GM23338 (cell line): ENCODE data around the gene VENTX. TPM values are rescaled to one million over a fixed set of nuclear protein-coding genes. Genes with fewer than 3 reads are reported as not detected.
"Not testable (repeated sequence)": the region's sequence is repeated elsewhere in the genome, so short reads cannot be mapped to it uniquely, and the experiment has no call there.

Source experiments
- ATAC-seq: fragments of 200-7000 bp; cut with Tn5 transposase; 3 replicates; pipeline ENCODE4 v1.9.1; 2020
- DNase-seq: peaks from one replicate; pipeline ENCODE4 v3.0.0-alpha.2; 2015; ENCODE audit warnings: low spot score
- H2AFZ ChIP-seq: fragments of 200-600 bp; sonication (generic); 2 replicates; pipeline ENCODE4 v1.8.0; 2016; ENCODE audit warnings: antibody characterized with exemption, mild to moderate bottlenecking, moderate library complexity
- H3F3A ChIP-seq: fragments of 200-600 bp; sonication (generic); replicated peaks from 2 replicates; pipeline ENCODE4 v1.8.0; 2017; ENCODE audit warnings: antibody characterized with exemption, mixed run types, low read depth
- H3K27ac ChIP-seq: fragments of 200-600 bp; sonication (generic); 2 replicates; pipeline ENCODE4 v1.6.1; 2016; ENCODE audit warnings: low read depth
- H3K27me3 ChIP-seq: fragments of 200-600 bp; sonication (generic); 2 replicates; pipeline ENCODE4 v1.8.0; 2016; ENCODE audit warnings: mild to moderate bottlenecking, mixed run types, moderate library complexity; ENCODE audit not compliant: insufficient read depth
- H3K36me3 ChIP-seq: fragments of 200-600 bp; sonication (generic); 2 replicates; pipeline ENCODE4 v1.8.0; 2016; ENCODE audit warnings: mild to moderate bottlenecking; ENCODE audit not compliant: insufficient read depth
- H3K4me1 ChIP-seq: fragments of 200-600 bp; sonication (generic); 2 replicates; pipeline ENCODE4 v1.8.0; 2016; ENCODE audit warnings: mild to moderate bottlenecking, moderate library complexity; ENCODE audit not compliant: insufficient read depth
- H3K4me2 ChIP-seq: fragments of 200-600 bp; sonication (generic); 2 replicates; pipeline ENCODE4 v1.7.1; 2017; ENCODE audit warnings: mixed run types
- H3K4me3 ChIP-seq: fragments of 200-600 bp; sonication (generic); 2 replicates; pipeline ENCODE4 v1.6.1; 2016; ENCODE audit warnings: mixed run types
- H3K79me2 ChIP-seq: fragments of 200-600 bp; sonication (generic); replicated peaks from 2 replicates; pipeline ENCODE4 v1.8.0; 2017; ENCODE audit warnings: mild to moderate bottlenecking; ENCODE audit not compliant: insufficient read depth
- H3K9me2 ChIP-seq: fragments of 200-600 bp; sonication (generic); 2 replicates; pipeline ENCODE4 v1.8.0; 2017; ENCODE audit not compliant: insufficient read depth
- H4K20me1 ChIP-seq: fragments of 200-600 bp; sonication (generic); replicated peaks from 2 replicates; pipeline ENCODE4 v1.8.0; 2017; ENCODE audit warnings: mild to moderate bottlenecking; ENCODE audit not compliant: insufficient read depth
- H3K27ac Mint-ChIP-seq: 2 replicates; pipeline ENCODE4 v1.8.0; 2020; ENCODE audit warnings: inconsistent platforms, mild to moderate bottlenecking, moderate library complexity, mixed read lengths
- H3K27me3 Mint-ChIP-seq: 3 replicates; pipeline ENCODE4 v1.8.0; 2022; ENCODE audit warnings: low read depth, mild to moderate bottlenecking, moderate library complexity, mixed read lengths, inconsistent platforms; ENCODE audit not compliant: insufficient read depth, poor library complexity
- H3K36me3 Mint-ChIP-seq: 3 replicates; pipeline ENCODE4 v1.8.0; 2021; ENCODE audit warnings: low read depth, mild to moderate bottlenecking, inconsistent platforms, moderate library complexity, mixed read lengths
- H3K4me1 Mint-ChIP-seq: 3 replicates; pipeline ENCODE4 v1.8.0; 2020; ENCODE audit warnings: mild to moderate bottlenecking, inconsistent platforms, mixed read lengths
- H3K4me3 Mint-ChIP-seq: 3 replicates; pipeline ENCODE4 v1.8.0; 2021; ENCODE audit warnings: moderate library complexity, mild to moderate bottlenecking, inconsistent platforms, mixed read lengths
- H3K9me3 Mint-ChIP-seq: 3 replicates; pipeline ENCODE4 v1.8.0; 2020; ENCODE audit warnings: moderate library complexity, mild to moderate bottlenecking, inconsistent platforms, mixed read lengths
- CREB1 ChIP-seq: fragments of 250-450 bp; sonication (Bioruptor Pico); IDR thresholded peaks from 2 replicates; pipeline ENCODE4 v1.5.0; 2020; ENCODE audit warnings: low read depth, mild to moderate bottlenecking, moderate library complexity
- EZH2phosphoT487 ChIP-seq: fragments of 200-600 bp; sonication (generic); IDR thresholded peaks from one replicate; pipeline ENCODE4 v1.8.1; 2018; ENCODE audit warnings: antibody characterized with exemption; ENCODE audit not compliant: unreplicated experiment
- JUNB ChIP-seq: IDR thresholded peaks from one replicate; pipeline ENCODE4 v1.6.1; 2016; ENCODE audit warnings: antibody characterized with exemption; ENCODE audit not compliant: unreplicated experiment
- POLR2AphosphoS5 ChIP-seq: IDR thresholded peaks from 2 replicates; pipeline ENCODE4 v1.6.1; 2016; ENCODE audit warnings: antibody characterized with exemption, low read depth
- ZNF114 ChIP-seq: fragments of 250-450 bp; sonication (Bioruptor Pico); IDR thresholded peaks from 2 replicates; pipeline ENCODE4 v1.5.0; 2020; ENCODE audit warnings: mild to moderate bottlenecking, moderate library complexity
- polyA plus RNA-seq: library from polyadenylated mRNA; unstranded; fragments of >200 nt; fragmentation: Nextera tagmentation; extraction: Ambion mirVana; gene quantifications from 2 replicates; pipeline ENCODE4 v1.2.1, GENCODE V29; 2016
- total RNA-seq: library from RNA; depleted of rRNA; stranded (reverse); fragments of >200 nt; shearing (Covaris generic); gene quantifications from 2 replicates; pipeline ENCODE4 v1.2.3, GENCODE V29; 2014
- TF ChIP-seq, protein P1 (sequence below), 2 experiments: fragments of 200-600 bp in 1 of 2; sonication (generic) in 1 of 2; conservative IDR thresholded peaks; 2 replicates each; pipeline versions ENCODE4 v1.5.1 to v1.6.1; 2016 to 2017; ENCODE audit warnings: antibody characterized with exemption in 2 of 2, low read depth in 2 of 2, mild to moderate bottlenecking in 2 of 2, moderate library complexity in 1 of 2
- TF ChIP-seq, protein P2 (sequence below): IDR thresholded peaks from 2 replicates; pipeline ENCODE4 v1.6.1; 2016; ENCODE audit warnings: antibody characterized with exemption
- TF ChIP-seq, protein P3 (sequence below): IDR thresholded peaks from one replicate; pipeline ENCODE4 v1.6.1; 2018; ENCODE audit warnings: antibody characterized with exemption; ENCODE audit not compliant: unreplicated experiment

Gene VENTX
- total and polyA plus RNA-seq, 2 experiments from 2014 or later: 4.8 to 8.1 TPM

DNA sequence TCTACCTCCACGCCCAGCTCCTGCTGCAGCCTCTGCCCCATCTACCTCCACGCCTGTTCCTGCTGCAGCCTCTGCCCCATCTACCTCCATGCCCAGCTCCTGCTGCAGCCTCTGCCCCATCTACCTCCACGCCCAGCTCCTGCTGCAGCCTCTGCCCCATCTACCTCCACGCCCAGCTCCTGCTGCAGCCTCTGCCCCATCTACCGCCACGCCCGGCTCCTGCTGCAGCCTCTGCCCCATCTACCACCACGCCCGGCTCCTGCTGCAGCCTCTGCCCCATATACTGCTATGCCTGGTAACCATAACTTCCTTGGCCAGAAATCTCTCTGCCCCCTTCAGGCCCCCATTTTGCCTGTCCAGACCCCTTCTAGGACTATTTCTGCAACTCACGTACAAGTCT lies 27.4 kb downstream of the VENTX start:
- not testable (repeated sequence) for DNase-seq, H3K9me3 Mint-ChIP-seq, ATAC-seq, H3K36me3 ChIP-seq, H2AFZ ChIP-seq, H3F3A ChIP-seq, H3K27ac Mint-ChIP-seq, H3K36me3 Mint-ChIP-seq, H3K27ac ChIP-seq, H3K4me1 Mint-ChIP-seq, H3K79me2 ChIP-seq, H3K27me3 ChIP-seq, H4K20me1 ChIP-seq, H3K4me3 ChIP-seq, H3K4me1 ChIP-seq, H3K4me2 ChIP-seq, H3K9me2 ChIP-seq, H3K4me3 Mint-ChIP-seq
- H3K27me3 Mint-ChIP-seq: peaks cover 15% of the 10 kb centered on the region

DNA sequence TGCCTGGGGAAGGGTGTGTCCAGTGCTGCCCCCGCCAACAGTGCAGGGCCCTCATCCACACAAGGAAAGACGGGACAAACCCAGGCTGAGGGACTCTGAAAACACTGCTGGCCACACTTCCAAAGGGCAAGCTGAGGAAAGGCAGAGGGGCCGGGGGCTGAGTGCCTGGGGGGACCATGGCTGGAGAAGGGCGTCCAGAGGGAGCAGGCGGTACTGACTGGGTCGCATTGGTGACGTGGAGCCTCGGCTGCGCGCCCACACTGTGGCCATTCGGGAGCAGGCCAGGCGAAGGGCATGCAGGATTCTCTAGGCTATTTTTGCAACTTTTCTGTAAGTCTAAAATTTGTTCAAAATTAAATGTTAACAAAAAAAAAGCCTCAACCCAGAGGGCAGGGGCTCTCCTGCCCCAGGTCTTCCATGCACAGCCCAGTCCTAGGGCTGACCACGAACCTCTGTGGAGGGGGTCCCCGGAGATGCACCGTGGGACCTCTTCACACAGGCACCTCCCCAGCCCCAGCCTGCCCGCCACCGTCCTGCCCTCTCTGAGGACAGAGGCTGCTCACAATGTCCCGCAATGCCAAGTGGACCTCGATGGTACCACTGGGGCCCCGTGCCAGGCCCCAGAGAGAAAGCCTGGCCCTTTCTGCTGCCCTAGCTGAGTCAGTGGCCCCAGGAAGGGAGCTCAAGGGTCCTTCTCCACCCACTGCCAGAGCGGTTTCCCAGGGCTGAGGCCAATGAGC lies 28.6 kb downstream of the VENTX start:
- Histone ChIP-seq H3K27ac (no peak overlapping the region), H3K4me1 (peaks cover 5% of the 10 kb centered on the region), H3K36me3 (no peaks in the 10 kb centered on the region), H3K27me3 (peaks cover 8% of the 10 kb centered on the region), H3K4me3 (no peak overlapping the region), H3K4me2 (no peak overlapping the region), H3K9me2 (no peaks in the 10 kb centered on the region), H3K79me2 (no peaks in the 10 kb centered on the region), H2AFZ (no peak overlapping the region), H4K20me1 (no peaks in the 10 kb centered on the region), H3F3A (no peaks in the 10 kb centered on the region)
- DNase-seq: no peak
- H3K27ac Mint-ChIP-seq: no peak overlapping the region
- H3K9me3 Mint-ChIP-seq: no peaks in the 10 kb centered on the region
- H3K4me3 Mint-ChIP-seq: no peak overlapping the region
- peaks cover 12% of the 10 kb centered on the region for H3K27me3 Mint-ChIP-seq
- H3K36me3 Mint-ChIP-seq: peaks cover 3% of the 10 kb centered on the region; the same call in 1 of the 3 replicates
- H3K4me1 Mint-ChIP-seq: no peaks in the 10 kb centered on the region; the same call in 1 of the 3 replicates
- no peak for ATAC-seq
- TF ChIP-seq JUNB (no peak), POLR2AphosphoS5 (no peak), ZNF114 (CRISPR knock-in tag) (no peak), CREB1 (CRISPR knock-in tag) (no peak), EZH2phosphoT487 (no peak)
- TF ChIP-seq, protein P1, sequence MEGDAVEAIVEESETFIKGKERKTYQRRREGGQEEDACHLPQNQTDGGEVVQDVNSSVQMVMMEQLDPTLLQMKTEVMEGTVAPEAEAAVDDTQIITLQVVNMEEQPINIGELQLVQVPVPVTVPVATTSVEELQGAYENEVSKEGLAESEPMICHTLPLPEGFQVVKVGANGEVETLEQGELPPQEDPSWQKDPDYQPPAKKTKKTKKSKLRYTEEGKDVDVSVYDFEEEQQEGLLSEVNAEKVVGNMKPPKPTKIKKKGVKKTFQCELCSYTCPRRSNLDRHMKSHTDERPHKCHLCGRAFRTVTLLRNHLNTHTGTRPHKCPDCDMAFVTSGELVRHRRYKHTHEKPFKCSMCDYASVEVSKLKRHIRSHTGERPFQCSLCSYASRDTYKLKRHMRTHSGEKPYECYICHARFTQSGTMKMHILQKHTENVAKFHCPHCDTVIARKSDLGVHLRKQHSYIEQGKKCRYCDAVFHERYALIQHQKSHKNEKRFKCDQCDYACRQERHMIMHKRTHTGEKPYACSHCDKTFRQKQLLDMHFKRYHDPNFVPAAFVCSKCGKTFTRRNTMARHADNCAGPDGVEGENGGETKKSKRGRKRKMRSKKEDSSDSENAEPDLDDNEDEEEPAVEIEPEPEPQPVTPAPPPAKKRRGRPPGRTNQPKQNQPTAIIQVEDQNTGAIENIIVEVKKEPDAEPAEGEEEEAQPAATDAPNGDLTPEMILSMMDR (conservative IDR thresholded peaks at IDR 0.05; ENCODE audit: low read depth in 2 of 2): no peak
- TF ChIP-seq, protein P2, sequence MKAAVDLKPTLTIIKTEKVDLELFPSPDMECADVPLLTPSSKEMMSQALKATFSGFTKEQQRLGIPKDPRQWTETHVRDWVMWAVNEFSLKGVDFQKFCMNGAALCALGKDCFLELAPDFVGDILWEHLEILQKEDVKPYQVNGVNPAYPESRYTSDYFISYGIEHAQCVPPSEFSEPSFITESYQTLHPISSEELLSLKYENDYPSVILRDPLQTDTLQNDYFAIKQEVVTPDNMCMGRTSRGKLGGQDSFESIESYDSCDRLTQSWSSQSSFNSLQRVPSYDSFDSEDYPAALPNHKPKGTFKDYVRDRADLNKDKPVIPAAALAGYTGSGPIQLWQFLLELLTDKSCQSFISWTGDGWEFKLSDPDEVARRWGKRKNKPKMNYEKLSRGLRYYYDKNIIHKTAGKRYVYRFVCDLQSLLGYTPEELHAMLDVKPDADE: no peak
- TF ChIP-seq, protein P3, sequence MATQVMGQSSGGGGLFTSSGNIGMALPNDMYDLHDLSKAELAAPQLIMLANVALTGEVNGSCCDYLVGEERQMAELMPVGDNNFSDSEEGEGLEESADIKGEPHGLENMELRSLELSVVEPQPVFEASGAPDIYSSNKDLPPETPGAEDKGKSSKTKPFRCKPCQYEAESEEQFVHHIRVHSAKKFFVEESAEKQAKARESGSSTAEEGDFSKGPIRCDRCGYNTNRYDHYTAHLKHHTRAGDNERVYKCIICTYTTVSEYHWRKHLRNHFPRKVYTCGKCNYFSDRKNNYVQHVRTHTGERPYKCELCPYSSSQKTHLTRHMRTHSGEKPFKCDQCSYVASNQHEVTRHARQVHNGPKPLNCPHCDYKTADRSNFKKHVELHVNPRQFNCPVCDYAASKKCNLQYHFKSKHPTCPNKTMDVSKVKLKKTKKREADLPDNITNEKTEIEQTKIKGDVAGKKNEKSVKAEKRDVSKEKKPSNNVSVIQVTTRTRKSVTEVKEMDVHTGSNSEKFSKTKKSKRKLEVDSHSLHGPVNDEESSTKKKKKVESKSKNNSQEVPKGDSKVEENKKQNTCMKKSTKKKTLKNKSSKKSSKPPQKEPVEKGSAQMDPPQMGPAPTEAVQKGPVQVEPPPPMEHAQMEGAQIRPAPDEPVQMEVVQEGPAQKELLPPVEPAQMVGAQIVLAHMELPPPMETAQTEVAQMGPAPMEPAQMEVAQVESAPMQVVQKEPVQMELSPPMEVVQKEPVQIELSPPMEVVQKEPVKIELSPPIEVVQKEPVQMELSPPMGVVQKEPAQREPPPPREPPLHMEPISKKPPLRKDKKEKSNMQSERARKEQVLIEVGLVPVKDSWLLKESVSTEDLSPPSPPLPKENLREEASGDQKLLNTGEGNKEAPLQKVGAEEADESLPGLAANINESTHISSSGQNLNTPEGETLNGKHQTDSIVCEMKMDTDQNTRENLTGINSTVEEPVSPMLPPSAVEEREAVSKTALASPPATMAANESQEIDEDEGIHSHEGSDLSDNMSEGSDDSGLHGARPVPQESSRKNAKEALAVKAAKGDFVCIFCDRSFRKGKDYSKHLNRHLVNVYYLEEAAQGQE: no peak
